ENCODE measurements around the gene MAP3K3. TPM values are rescaled to one million over a fixed set of nuclear protein-coding genes. Genes with fewer than 3 reads are reported as not detected.

Gene MAP3K3
- total RNA-seq, 1 donor from 2014 or later = 14.5 TPM

GRCh38 chr17:63622574-63623390 is 565 bp downstream of the MAP3K3 start:
- peak; percentile 69 for DNase-seq (ENCODE audit: low read depth)

GRCh38 chr17:63623786-63624530 is 1.7 kb downstream of the MAP3K3 start:
- DNase-seq (ENCODE audit: low read depth) = no peak

DNA sequence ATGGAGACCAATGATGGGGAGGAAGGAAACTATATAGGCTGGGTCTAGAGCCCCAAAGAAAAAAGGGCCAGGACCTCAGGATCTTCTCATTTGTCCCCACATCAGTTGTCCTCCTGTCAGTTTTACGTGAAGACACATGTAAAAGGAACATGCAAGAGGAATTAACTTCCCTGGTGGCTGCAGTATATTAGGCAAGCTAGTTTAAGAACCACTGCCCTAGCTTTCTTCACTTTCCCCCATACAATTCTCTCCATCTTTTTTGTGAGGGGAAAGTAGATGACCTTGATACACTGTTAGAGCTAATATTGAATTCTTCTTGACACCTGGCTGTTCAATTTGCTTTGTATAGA is 2.3 kb downstream of the MAP3K3 start:
- DNase-seq (ENCODE audit: low read depth) = no peak

GRCh38 chr17:63626551-63627180 is 4.4 kb downstream of the MAP3K3 start:
- no peak for DNase-seq (ENCODE audit: low read depth)

GRCh38 chr17:63629627-63630026 is 7.4 kb downstream of the MAP3K3 start:
- no peak for DNase-seq (ENCODE audit: low read depth)

GRCh38 chr17:63631062-63631461 is 8.8 kb downstream of the MAP3K3 start:
- no peak for DNase-seq (ENCODE audit: low read depth)

DNA sequence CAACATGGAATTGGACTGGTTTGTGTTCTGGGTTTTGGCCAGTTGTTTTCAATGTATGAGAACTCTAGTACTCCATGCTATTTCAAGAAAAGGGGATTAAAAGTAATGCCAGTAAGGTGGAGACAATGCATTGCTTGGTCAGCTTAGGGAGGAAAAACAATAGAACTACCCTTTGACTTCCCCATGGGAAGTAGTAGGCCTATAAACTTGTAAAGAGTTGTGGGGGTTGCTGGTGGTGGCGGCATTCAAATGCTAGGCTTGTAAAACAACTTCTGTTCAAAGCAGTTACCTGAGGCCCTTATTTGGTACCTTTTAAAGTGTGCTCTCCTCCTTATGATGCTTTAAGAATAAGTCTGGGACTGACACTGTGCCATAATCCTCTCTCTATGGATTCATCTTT is 9.4 kb downstream of the MAP3K3 start:
- DNase-seq (ENCODE audit: low read depth) = no peak

DNA sequence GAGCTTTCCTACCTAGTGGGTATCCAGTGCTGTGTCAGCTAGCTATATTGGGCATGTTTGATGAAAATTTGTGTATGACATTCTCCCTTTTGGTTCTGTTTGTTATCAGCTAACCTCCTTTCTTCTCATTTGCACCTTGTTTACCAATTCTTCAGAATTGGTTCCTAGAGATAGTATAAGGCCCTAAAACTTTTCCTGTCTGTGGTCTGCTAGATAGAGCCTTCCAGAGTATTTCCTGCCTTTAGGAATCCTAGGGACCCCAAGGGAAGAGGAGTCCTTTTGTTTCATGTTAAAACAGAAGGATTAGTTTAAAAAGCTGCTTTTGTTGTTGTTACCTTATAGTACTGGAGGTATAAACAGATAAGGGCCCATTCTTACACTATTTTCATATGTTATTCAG is 11.5 kb downstream of the MAP3K3 start:
- no peak for DNase-seq (ENCODE audit: low read depth)

GRCh38 chr17:63634163-63634562 is 11.9 kb downstream of the MAP3K3 start:
- DNase-seq (ENCODE audit: low read depth) = no peak

GRCh38 chr17:63634816-63635215 is 12.6 kb downstream of the MAP3K3 start:
- DNase-seq (ENCODE audit: low read depth) = no peak

- DNase-seq (ENCODE audit: low read depth) = no peak
These were observed 13.1 kb downstream of the MAP3K3 start for GRCh38 chr17:63635290-63635689.

DNA sequence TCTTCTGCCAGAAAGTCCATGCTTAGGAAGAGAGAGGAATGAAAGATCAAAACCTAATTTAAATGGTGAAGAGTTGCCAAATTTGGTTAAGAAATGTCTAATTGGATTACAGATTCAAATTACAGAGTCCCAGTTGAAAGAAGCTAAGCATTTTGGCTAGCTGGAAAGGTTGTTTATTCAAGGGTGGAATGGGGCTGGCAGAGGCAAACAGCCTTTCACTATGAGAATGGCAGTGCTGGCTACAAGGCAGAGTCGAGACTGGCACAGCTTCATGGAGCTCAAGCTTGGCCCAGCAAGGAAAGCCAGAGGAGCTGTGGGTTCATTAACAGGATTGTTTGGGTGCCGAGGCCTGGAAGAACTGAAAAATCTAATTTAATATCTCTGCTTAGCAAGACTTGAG is 13.6 kb downstream of the MAP3K3 start:
- no peak for DNase-seq (ENCODE audit: low read depth)

DNA sequence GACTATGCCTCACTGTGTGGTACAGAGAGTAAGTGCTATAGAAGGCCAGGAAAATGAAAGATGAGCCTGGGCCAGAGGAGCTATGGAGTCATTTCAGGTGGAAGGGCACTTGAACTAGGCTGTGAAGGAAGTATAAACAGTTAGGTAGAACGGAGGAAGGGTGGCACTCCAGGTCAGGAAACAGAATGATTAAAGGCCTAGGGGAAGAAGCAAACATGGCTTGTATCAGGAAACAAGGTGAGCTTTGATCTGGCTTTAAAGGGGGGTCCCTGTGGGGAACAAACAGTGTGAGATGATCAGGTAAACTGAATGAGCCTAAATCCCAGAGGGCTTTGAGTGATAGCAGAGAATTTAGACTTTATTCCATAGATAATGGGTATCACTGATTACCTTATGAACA is 16.9 kb downstream of the MAP3K3 start:
- DNase-seq (ENCODE audit: low read depth) = no peak

DNA sequence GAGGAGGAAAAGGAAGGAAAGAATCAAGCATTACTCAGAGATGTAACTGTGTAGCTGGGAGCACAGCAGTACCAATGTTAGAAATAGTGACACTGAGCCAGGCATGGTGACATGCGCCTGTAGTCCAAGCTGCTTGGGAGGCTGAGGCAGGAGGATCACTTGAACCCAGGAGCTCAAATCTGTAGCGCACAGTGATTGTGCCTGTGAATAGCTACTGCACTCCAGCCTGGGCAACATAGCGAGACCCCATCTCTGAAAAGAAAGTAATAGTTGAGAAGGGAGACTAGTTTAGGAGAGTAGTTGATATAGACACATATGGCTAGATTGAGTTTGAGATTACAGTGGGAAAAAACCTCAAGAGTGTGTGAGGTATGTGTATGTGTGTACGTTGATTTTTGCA is 17.8 kb downstream of the MAP3K3 start:
- DNase-seq (ENCODE audit: low read depth) = no peak

- DNase-seq (ENCODE audit: low read depth) = no peak
These were observed 19.7 kb downstream of the MAP3K3 start for GRCh38 chr17:63641692-63642448.

DNA sequence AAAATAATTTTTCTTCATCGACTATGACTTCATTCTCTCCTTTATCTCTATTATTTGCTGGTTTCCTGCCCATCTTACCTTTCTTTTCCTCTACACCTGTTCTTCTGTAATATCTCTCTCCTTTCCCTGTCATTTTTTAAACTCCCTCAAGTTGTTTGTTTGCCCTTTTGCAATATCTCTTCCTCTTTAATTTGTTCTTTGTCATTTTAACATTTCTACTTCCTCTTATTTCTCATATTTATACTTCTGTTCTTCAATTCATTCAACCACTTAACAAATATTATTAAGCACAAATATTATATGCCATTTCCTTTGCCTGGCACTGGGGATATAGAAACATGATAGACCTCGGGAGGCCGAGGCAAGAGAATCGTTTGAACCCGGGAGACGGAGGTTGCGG is 22.6 kb downstream of the MAP3K3 start:
- no peak for DNase-seq (ENCODE audit: low read depth)

GRCh38 chr17:63645775-63646487 is 23.7 kb downstream of the MAP3K3 start:
- DNase-seq (ENCODE audit: low read depth) = no peak

GRCh38 chr17:63646488-63646806 is 24.2 kb downstream of the MAP3K3 start:
- DNase-seq (ENCODE audit: low read depth) = no peak

GRCh38 chr17:63647065-63647725 is 25.0 kb downstream of the MAP3K3 start:
- DNase-seq (ENCODE audit: low read depth) = peak; percentile 64

GRCh38 chr17:63647936-63648335 is 25.7 kb downstream of the MAP3K3 start:
- no peak for DNase-seq (ENCODE audit: low read depth)

GRCh38 chr17:63649813-63650212 is 27.6 kb downstream of the MAP3K3 start:
- no peak for DNase-seq (ENCODE audit: low read depth)
